Ovary (tissue), 9 donors: Measurements from ENCODE around the gene MYO9B. TPM values are rescaled to one million over a fixed set of nuclear protein-coding genes. Genes with fewer than 3 reads are reported as not detected.
A peak's percentile ranks its signal among the peaks of the same experiment; 100 is the strongest.

Experiments used
- DNase-seq, 5 donors: peaks; one replicate each; pipeline ENCODE4 v3.0.0-alpha.2; 2019 to 2020
- H3K27ac ChIP-seq, 2 donors: fragments of 200-600 bp; one replicate each; pipeline versions ENCODE4 v1.5.1 to v1.8.0; 2019 to 2022
- H3K27me3 ChIP-seq: fragments of 200-600 bp; one replicate; pipeline ENCODE4 v1.8.0; 2022
- H3K36me3 ChIP-seq: fragments of 200-600 bp; sonication (generic); one replicate; pipeline ENCODE4 v1.5.1; 2019
- H3K4me1 ChIP-seq: one replicate; pipeline ENCODE4 v1.8.1; 2013; ENCODE audit warnings: mild to moderate bottlenecking, moderate library complexity; ENCODE audit not compliant: insufficient read depth
- H3K4me3 ChIP-seq: fragments of 200-600 bp; sonication (generic); one replicate; pipeline ENCODE4 v1.5.1; 2017
- H3K9me3 ChIP-seq, 2 donors: fragments of 200-600 bp in 1 of 2; sonication (generic) in 1 of 2; one replicate each; pipeline versions ENCODE4 v1.5.1 to v1.8.1; 2013 to 2019; ENCODE audit warnings: mild to moderate bottlenecking in 1 of 2, moderate library complexity in 1 of 2
- EP300 ChIP-seq: sonication (generic); formaldehyde crosslinking; IDR thresholded peaks from one replicate; pipeline ENCODE4 v1.6.1; 2017; ENCODE audit warnings: antibody characterized with exemption
- POLR2A ChIP-seq: fragments of 450-650 bp; IDR thresholded peaks from one replicate; pipeline ENCODE4 v1.6.1; 2017; ENCODE audit warnings: antibody characterized with exemption, mild to moderate bottlenecking, moderate library complexity
- WGBS, 3 donors: extraction: QIAGEN DNeasy Blood & Tissue Kit in 1 of 3; methylation state at CpG; one replicate each; pipeline versions ENCODE4 v1.1.5 to v1.1.7; 2013 to 2017; 5-methylcytosine and 5-hydroxymethylcytosine counted together
- intact Hi-C, 4 donors: fragments of 100-400 bp; cut with DNase I; formaldehyde crosslinking; loops; one replicate each; pipeline versions ENCODE4 v1.11.0 to v1.15.1; 2022 to 2023
- polyA plus RNA-seq, 2 donors: library from polyadenylated mRNA; stranded (reverse); fragments of 200-250 nt in 1 of 2; fragments of 350-450 nt in 1 of 2; fragmentation: Illumina TruSeq in 1 of 2; extraction: RNeasy Lipid Tissue Mini Kit (QIAGEN cat#74804) in 1 of 2; gene quantifications; one replicate each; pipeline ENCODE4 v1.2.3, GENCODE V29; 2013 to 2014
- total RNA-seq, 7 donors: library from RNA; depleted of rRNA in 2 of 7; stranded (reverse); fragments of >200 nt in 2 of 7; fragmentation: NEBNext Ultra II Directional in 3 of 7; extraction: Animal tissue kit (Norgen Biotek cat#: 25700) in 3 of 7; gene quantifications; one replicate each; pipeline versions ENCODE4 v1.1.0 to v1.2.4, GENCODE V29; 2016 to 2023
- TF ChIP-seq, protein P1 (sequence below), 3 donors: fragments of 450-650 bp in 2 of 3; fragments of 200-600 bp in 1 of 3; IDR thresholded peaks; one replicate each; pipeline versions ENCODE4 v1.5.1 to v1.8.0; 2016 to 2022; ENCODE audit warnings: antibody characterized with exemption in 3 of 3, mild to moderate bottlenecking in 1 of 3
- donor health status: DM: no; HTN: no; CAD: no; lungs with moderate emphysema.
- donor health status: DM: no; HTN: no; CAD: no.
- donor health status: Bipolar disorder and iron deficiency.
- donor health status: DM: yes; HTN: yes; CAD: no.
- donor health status: DM: no; HTN: no; CAD: no.
- donor health status: DM: yes; HTN: yes; CAD: no.

Gene MYO9B
- total and polyA plus RNA-seq, 9 donors, result 17.9 to 56.3 (median 34.1) TPM

GRCh38 chr19:17235971-17236777 lies 160.6 kb downstream of the MYO9B start:
- 8 to 13% (median 13%) methylated on average over 5 to 23 of the region's 27 CpGs for WGBS, 3 donors
- no peaks in the 10 kb centered on the region for H3K27me3 ChIP-seq
- peaks cover 4% of the 10 kb centered on the region for H3K4me1 ChIP-seq
- DNase-seq, result peak in 1 of 5 donors; percentile 46
- H3K4me3 ChIP-seq, result peak overlapping the region; percentile 21
- no peaks in the 10 kb centered on the region for H3K9me3 ChIP-seq
- no peaks in the 10 kb centered on the region for H3K36me3 ChIP-seq
- TF ChIP-seq, protein P1, sequence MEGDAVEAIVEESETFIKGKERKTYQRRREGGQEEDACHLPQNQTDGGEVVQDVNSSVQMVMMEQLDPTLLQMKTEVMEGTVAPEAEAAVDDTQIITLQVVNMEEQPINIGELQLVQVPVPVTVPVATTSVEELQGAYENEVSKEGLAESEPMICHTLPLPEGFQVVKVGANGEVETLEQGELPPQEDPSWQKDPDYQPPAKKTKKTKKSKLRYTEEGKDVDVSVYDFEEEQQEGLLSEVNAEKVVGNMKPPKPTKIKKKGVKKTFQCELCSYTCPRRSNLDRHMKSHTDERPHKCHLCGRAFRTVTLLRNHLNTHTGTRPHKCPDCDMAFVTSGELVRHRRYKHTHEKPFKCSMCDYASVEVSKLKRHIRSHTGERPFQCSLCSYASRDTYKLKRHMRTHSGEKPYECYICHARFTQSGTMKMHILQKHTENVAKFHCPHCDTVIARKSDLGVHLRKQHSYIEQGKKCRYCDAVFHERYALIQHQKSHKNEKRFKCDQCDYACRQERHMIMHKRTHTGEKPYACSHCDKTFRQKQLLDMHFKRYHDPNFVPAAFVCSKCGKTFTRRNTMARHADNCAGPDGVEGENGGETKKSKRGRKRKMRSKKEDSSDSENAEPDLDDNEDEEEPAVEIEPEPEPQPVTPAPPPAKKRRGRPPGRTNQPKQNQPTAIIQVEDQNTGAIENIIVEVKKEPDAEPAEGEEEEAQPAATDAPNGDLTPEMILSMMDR (IDR thresholded peaks at IDR 0.05), result no peak
- TF ChIP-seq POLR2A, result no peak
- no peak for TF ChIP-seq EP300
- intact Hi-C loops, result no loop called here
- H3K27ac ChIP-seq, result peak overlapping the region; percentile 63 to 74

DNA sequence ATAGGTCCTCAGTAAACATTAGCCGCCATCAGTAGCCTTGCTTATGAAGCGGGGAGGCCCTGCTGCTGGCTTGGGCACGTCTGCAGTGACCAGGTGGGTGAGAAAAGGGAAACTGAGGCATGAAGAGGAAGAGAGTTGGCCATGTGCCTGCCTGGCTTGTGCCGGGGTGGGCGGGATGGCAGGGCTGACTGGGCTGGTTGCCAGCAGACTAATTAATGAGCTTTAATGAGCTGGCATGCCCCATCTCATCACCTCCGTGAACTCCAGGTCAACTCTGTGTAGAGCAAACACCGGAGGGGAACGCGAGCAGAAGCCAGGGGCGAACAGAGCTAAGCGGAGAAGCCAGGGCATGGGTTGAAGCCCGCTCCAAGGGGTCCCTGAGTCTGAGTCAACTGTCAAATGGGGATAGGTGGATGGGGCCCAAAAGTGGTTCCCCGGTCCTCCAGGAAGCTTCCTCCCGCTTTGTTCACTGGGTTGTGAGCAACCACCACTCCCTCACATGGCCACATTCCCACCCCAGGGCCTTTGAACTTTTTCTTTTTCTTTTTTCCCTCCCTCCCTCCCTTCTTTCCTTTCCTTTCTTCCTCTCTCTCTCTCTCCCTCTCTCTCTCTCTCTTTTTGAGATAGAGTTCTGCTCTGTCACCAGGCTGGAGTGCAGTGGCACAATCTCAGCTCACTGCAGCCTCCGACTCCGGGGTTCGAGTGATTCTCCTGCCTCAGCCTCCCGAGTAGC lies 161.4 kb downstream of the MYO9B start:
- DNase-seq, result peak in 2 of 5 donors; percentile 53 to 64
- Histone ChIP-seq H3K27ac (peak overlapping the region in 1 of 2 donors; percentile 14), H3K4me1 (peaks cover 4% of the 10 kb centered on the region), H3K36me3 (no peaks in the 10 kb centered on the region), H3K9me3 (no peaks in the 10 kb centered on the region), H3K27me3 (no peaks in the 10 kb centered on the region), H3K4me3 (no peak overlapping the region)
- TF ChIP-seq EP300 (no peak), POLR2A (no peak)
- TF ChIP-seq, protein P1 (IDR thresholded peaks at IDR 0.05), result no peak
- WGBS, 3 donors, result 85 to 87% (median 85%) methylated on average over 17 to 18 of the region's 18 CpGs
- intact Hi-C loops, result no loop called here

- Histone ChIP-seq H3K4me3 (no peak overlapping the region), H3K27ac (no peak overlapping the region), H3K27me3 (no peaks in the 10 kb centered on the region), H3K9me3 (no peaks in the 10 kb centered on the region), H3K36me3 (no peaks in the 10 kb centered on the region), H3K4me1 (peaks cover 4% of the 10 kb centered on the region)
- DNase-seq, result no peak
- 88 to 92% (median 91%) methylated on average over 13 of the region's 13 CpGs for WGBS, 3 donors
- intact Hi-C loops, result no loop called here
- TF ChIP-seq EP300 (no peak), POLR2A (no peak)
- TF ChIP-seq, protein P1 (IDR thresholded peaks at IDR 0.05), result no peak
These were observed 162.4 kb downstream of the MYO9B start for GRCh38 chr19:17237747-17238706.
